NB4 (cell line): ENCODE data around the gene IFITM1.
"Not testable (repeated sequence)": the region's sequence is repeated elsewhere in the genome, so short reads cannot be mapped to it uniquely, and the experiment has no call there.

Experiments
- MYC ChIP-seq: IDR thresholded peaks from 2 replicates; pipeline ENCODE4 v1.6.1; 2011; ENCODE audit warnings: low read depth, low read length
- POLR2A ChIP-seq: IDR thresholded peaks from 2 replicates; pipeline ENCODE4 v1.6.1; 2011; ENCODE audit warnings: mild to moderate bottlenecking; ENCODE audit not compliant: insufficient read length; ENCODE audit errors: extremely low read depth
- TF ChIP-seq, protein P1 (sequence below): IDR thresholded peaks from one replicate; pipeline ENCODE4 v1.5.1; 2012; ENCODE audit warnings: low read depth, low read length
- TF ChIP-seq, protein P2 (sequence below): IDR thresholded peaks from 2 replicates; pipeline ENCODE4 v1.6.1; 2011; ENCODE audit warnings: low read depth, low read length

DNA sequence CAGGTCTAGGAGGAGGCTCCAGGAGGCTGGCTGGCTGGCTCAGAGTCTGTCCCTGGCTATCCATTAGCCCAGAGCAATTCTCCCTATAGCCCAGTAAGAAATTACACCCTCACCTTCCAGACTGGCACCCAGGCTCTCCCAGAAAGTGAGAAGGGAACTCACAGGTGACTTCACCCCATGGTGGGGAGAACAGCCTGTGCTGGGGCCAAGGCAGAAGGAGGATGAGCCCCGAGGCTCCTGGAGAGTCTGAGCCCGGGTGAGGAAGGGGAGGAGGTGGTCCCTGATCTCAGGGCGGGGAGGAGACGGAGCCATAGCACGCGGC lies 675 bp downstream of the IFITM1 start:
- TF ChIP-seq, protein P1, sequence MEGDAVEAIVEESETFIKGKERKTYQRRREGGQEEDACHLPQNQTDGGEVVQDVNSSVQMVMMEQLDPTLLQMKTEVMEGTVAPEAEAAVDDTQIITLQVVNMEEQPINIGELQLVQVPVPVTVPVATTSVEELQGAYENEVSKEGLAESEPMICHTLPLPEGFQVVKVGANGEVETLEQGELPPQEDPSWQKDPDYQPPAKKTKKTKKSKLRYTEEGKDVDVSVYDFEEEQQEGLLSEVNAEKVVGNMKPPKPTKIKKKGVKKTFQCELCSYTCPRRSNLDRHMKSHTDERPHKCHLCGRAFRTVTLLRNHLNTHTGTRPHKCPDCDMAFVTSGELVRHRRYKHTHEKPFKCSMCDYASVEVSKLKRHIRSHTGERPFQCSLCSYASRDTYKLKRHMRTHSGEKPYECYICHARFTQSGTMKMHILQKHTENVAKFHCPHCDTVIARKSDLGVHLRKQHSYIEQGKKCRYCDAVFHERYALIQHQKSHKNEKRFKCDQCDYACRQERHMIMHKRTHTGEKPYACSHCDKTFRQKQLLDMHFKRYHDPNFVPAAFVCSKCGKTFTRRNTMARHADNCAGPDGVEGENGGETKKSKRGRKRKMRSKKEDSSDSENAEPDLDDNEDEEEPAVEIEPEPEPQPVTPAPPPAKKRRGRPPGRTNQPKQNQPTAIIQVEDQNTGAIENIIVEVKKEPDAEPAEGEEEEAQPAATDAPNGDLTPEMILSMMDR, result not testable (repeated sequence)
- TF ChIP-seq, protein P2, sequence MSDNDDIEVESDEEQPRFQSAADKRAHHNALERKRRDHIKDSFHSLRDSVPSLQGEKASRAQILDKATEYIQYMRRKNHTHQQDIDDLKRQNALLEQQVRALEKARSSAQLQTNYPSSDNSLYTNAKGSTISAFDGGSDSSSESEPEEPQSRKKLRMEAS, result not testable (repeated sequence)
- not testable (repeated sequence) for TF ChIP-seq POLR2A, MYC
